ENCODE measurements around the gene BICD1.
"Not testable (repeated sequence)": the region's sequence is repeated elsewhere in the genome, so short reads cannot be mapped to it uniquely, and the experiment has no call there.

Gene BICD1

GRCh38 chr12:32091696-32092095 is 15.0 kb upstream of the BICD1 start:
- no peak for TF ChIP-seq CTCF (IDR thresholded peaks at IDR 0.05; ENCODE audit: low read depth, low read length, poor library complexity, severe bottlenecking)
- TF ChIP-seq EZH2phosphoT487 (IDR thresholded peaks at IDR 0.05; ENCODE audit: borderline replicate concordance, low read length), result no peak
- Histone ChIP-seq H3F3A (ENCODE audit: control insufficient read depth, insufficient read depth) (no peaks in the 10 kb centered on the region), H3K79me2 (ENCODE audit: control insufficient read depth, low read length) (no peaks in the 10 kb centered on the region), H3K4me2 (ENCODE audit: low read length) (no peak overlapping the region), H3K4me3 (ENCODE audit: low read length) (no peak overlapping the region), H3K4me1 (ENCODE audit: control insufficient read depth, low read length) (no peaks in the 10 kb centered on the region), H3K36me3 (ENCODE audit: control insufficient read depth, low read length) (no peaks in the 10 kb centered on the region), H4K20me1 (ENCODE audit: control insufficient read depth, insufficient read depth, low read depth, low read length) (no peaks in the 10 kb centered on the region), H3K9me3 (ENCODE audit: control insufficient read depth, insufficient read depth, low read length) (no peaks in the 10 kb centered on the region), H3K9me2 (replicated peaks; ENCODE audit: control insufficient read depth, low read length) (no peaks in the 10 kb centered on the region), H3K27me3 (ENCODE audit: control insufficient read depth, low read length) (no peaks in the 10 kb centered on the region), H3K27ac (ENCODE audit: low read depth, low read length) (no peak overlapping the region)

GRCh38 chr12:32098112-32098511 is 8.5 kb upstream of the BICD1 start:
- Histone ChIP-seq H3K9me3 (ENCODE audit: control insufficient read depth, insufficient read depth, low read length) (no peaks in the 10 kb centered on the region), H3K4me1 (ENCODE audit: control insufficient read depth, low read length) (no peaks in the 10 kb centered on the region), H3K27ac (ENCODE audit: low read depth, low read length) (no peak overlapping the region), H3K27me3 (ENCODE audit: control insufficient read depth, low read length) (no peaks in the 10 kb centered on the region), H3K36me3 (ENCODE audit: control insufficient read depth, low read length) (no peaks in the 10 kb centered on the region), H3K4me3 (ENCODE audit: low read length) (no peak overlapping the region), H3K79me2 (ENCODE audit: control insufficient read depth, low read length) (no peaks in the 10 kb centered on the region), H3K4me2 (ENCODE audit: low read length) (no peak overlapping the region), H4K20me1 (ENCODE audit: control insufficient read depth, insufficient read depth, low read depth, low read length) (no peaks in the 10 kb centered on the region), H3F3A (ENCODE audit: control insufficient read depth, insufficient read depth) (no peaks in the 10 kb centered on the region), H3K9me2 (replicated peaks; ENCODE audit: control insufficient read depth, low read length) (no peaks in the 10 kb centered on the region)
- TF ChIP-seq EZH2phosphoT487 (IDR thresholded peaks at IDR 0.05; ENCODE audit: borderline replicate concordance, low read length), result no peak
- TF ChIP-seq CTCF (IDR thresholded peaks at IDR 0.05; ENCODE audit: low read depth, low read length, poor library complexity, severe bottlenecking), result no peak

GRCh38 chr12:32099275-32099674 is 7.4 kb upstream of the BICD1 start:
- H3K4me3 ChIP-seq (ENCODE audit: low read length); H3F3A ChIP-seq (ENCODE audit: control insufficient read depth, insufficient read depth); H3K9me3 ChIP-seq (ENCODE audit: control insufficient read depth, insufficient read depth, low read length); H3K27ac ChIP-seq (ENCODE audit: low read depth, low read length); H4K20me1 ChIP-seq (ENCODE audit: control insufficient read depth, insufficient read depth, low read depth, low read length); H3K4me1 ChIP-seq (ENCODE audit: control insufficient read depth, low read length); H3K36me3 ChIP-seq (ENCODE audit: control insufficient read depth, low read length); H3K27me3 ChIP-seq (ENCODE audit: control insufficient read depth, low read length); H3K4me2 ChIP-seq (ENCODE audit: low read length); H3K9me2 ChIP-seq (replicated peaks; ENCODE audit: control insufficient read depth, low read length); H3K79me2 ChIP-seq (ENCODE audit: control insufficient read depth, low read length): not testable (repeated sequence)

GRCh38 chr12:32100361-32100760 is 6.3 kb upstream of the BICD1 start:
- Histone ChIP-seq H3K36me3 (ENCODE audit: control insufficient read depth, low read length) (no peaks in the 10 kb centered on the region), H3F3A (ENCODE audit: control insufficient read depth, insufficient read depth) (0 out of 2 replicates have a peak, but pooled peaks cover 2% of the 10 kb centered on the region), H3K4me3 (ENCODE audit: low read length) (no peak overlapping the region), H3K4me1 (ENCODE audit: control insufficient read depth, low read length) (no peaks in the 10 kb centered on the region), H3K79me2 (ENCODE audit: control insufficient read depth, low read length) (no peaks in the 10 kb centered on the region), H3K9me2 (replicated peaks; ENCODE audit: control insufficient read depth, low read length) (no peaks in the 10 kb centered on the region), H3K9me3 (ENCODE audit: control insufficient read depth, insufficient read depth, low read length) (no peaks in the 10 kb centered on the region), H3K27me3 (ENCODE audit: control insufficient read depth, low read length) (no peaks in the 10 kb centered on the region), H3K27ac (ENCODE audit: low read depth, low read length) (no peak overlapping the region), H4K20me1 (ENCODE audit: control insufficient read depth, insufficient read depth, low read depth, low read length) (no peaks in the 10 kb centered on the region), H3K4me2 (ENCODE audit: low read length) (no peak overlapping the region)
- TF ChIP-seq EZH2phosphoT487 (IDR thresholded peaks at IDR 0.05; ENCODE audit: borderline replicate concordance, low read length), result no peak

Measured in DOHH2 (cell line).